Psoas muscle (tissue), 8 donors: ENCODE measurements around the gene CEP63. TPM values are rescaled to one million over a fixed set of nuclear protein-coding genes. Genes with fewer than 3 reads are reported as not detected.

Experiments used
- ATAC-seq, 4 donors: fragments of 200-7000 bp; cut with Tn5 transposase; one replicate each; pipeline ENCODE4 v1.9.1; 2020; ENCODE audit warnings: moderate library complexity in 3 of 4, mild to moderate bottlenecking in 2 of 4
- DNase-seq, 2 donors: peaks; one replicate each; pipeline ENCODE4 v3.0.0-alpha.2; 2020
- H3K27ac ChIP-seq: fragments of 200-600 bp; one replicate; pipeline ENCODE4 v1.8.0; 2022
- H3K27me3 ChIP-seq, 3 donors: fragments of 200-600 bp in 1 of 3; one replicate each; pipeline versions ENCODE4 v1.6.1 to v1.8.0; 2013 to 2022; ENCODE audit warnings: low read length in 2 of 3, mild to moderate bottlenecking in 2 of 3, moderate library complexity in 1 of 3; ENCODE audit not compliant: insufficient read depth in 3 of 3
- H3K36me3 ChIP-seq, 2 donors: fragments of 200-600 bp in 1 of 2; one replicate each; pipeline versions ENCODE4 v1.6.1 to v1.8.0; 2013 to 2022; ENCODE audit warnings: low read depth in 1 of 2, mild to moderate bottlenecking in 1 of 2, moderate library complexity in 1 of 2; ENCODE audit not compliant: insufficient read depth in 1 of 2
- H3K4me1 ChIP-seq: fragments of 200-600 bp; one replicate; pipeline ENCODE4 v1.8.0; 2022
- H3K4me3 ChIP-seq: fragments of 200-600 bp; one replicate; pipeline ENCODE4 v1.8.0; 2022; ENCODE audit warnings: mild to moderate bottlenecking
- H3K9me3 ChIP-seq: fragments of 200-600 bp; one replicate; pipeline ENCODE4 v1.8.0; 2022
- CTCF ChIP-seq: fragments of 200-600 bp; IDR thresholded peaks from one replicate; pipeline ENCODE4 v1.8.0; 2022; ENCODE audit warnings: antibody characterized with exemption
- WGBS, 3 donors: extraction: QIAGEN DNeasy Blood & Tissue Kit; methylation state at CpG; one replicate each; pipeline versions ENCODE4 v1.1.6 to v1.1.7; 2013; 5-methylcytosine and 5-hydroxymethylcytosine counted together
- intact Hi-C, 2 donors: fragments of 100-400 bp; cut with DNase I; formaldehyde crosslinking; loops; one replicate each; pipeline versions ENCODE4 v1.11.0 to v1.14.2; 2022
- polyA plus RNA-seq, 3 donors: library from polyadenylated mRNA; stranded (reverse); fragments of 200-250 nt; gene quantifications; one replicate each; pipeline ENCODE4 v1.2.3, GENCODE V29; 2013
- total RNA-seq, 4 donors: library from RNA; stranded (reverse); fragmentation: NEBNext Ultra II Directional in 2 of 4; extraction: Animal tissue kit (Norgen Biotek cat#: 25700) in 2 of 4; gene quantifications; one replicate each; pipeline versions ENCODE4 v1.2.1 to v1.2.4, GENCODE V29; 2021 to 2023
- donor health status: healthy with polysubstance abuse.
- donor health status: DM: no; HTN: no; CAD: no; lungs with moderate emphysema.
- donor health status: Bipolar disorder and iron deficiency.
- donor health status: healthy.
- donor health status: DM: yes; HTN: yes; CAD: no.
- donor health status: DM: no; HTN: no; CAD: no.
- donor health status: DM: no; HTN: no; CAD: no.
- donor health status: DM: yes; HTN: yes; CAD: no.

Gene CEP63
- total and polyA plus RNA-seq, 7 donors, result 26.5 to 51.3 (median 30.3) TPM

- ATAC-seq (no peak), DNase-seq (no peak)
- no peak overlapping the region for H3K4me3 ChIP-seq
- H3K4me1 ChIP-seq, result no peaks in the 10 kb centered on the region
- H3K27ac ChIP-seq, result no peak overlapping the region
- TF ChIP-seq CTCF, result no peak
- WGBS, 3 donors, result 97 to 99% (median 98%) methylated on average over 6 of the region's 6 CpGs
- no peaks in the 10 kb centered on the region for H3K36me3 ChIP-seq
- intact Hi-C loops, result no loop called here
- H3K27me3 ChIP-seq, result no peaks in the 10 kb centered on the region
- peaks cover 57% of the 10 kb centered on the region for H3K9me3 ChIP-seq
These were observed 36.7 kb downstream of the CEP63 start for GRCh38 chr3:134522541-134522940.

GRCh38 chr3:134525293-134525692 is 39.4 kb downstream of the CEP63 start:
- no peak for ATAC-seq
- no peaks in the 10 kb centered on the region for H3K27me3 ChIP-seq
- no peak for DNase-seq
- no peak for TF ChIP-seq CTCF
- H3K27ac ChIP-seq, result no peak overlapping the region
- intact Hi-C loops, result no loop called here
- no peak overlapping the region for H3K4me3 ChIP-seq
- H3K4me1 ChIP-seq, result no peaks in the 10 kb centered on the region
- H3K9me3 ChIP-seq, result peaks cover 47% of the 10 kb centered on the region
- H3K36me3 ChIP-seq, result no peaks in the 10 kb centered on the region

- DNase-seq (no peak), ATAC-seq (no peak)
- Histone ChIP-seq H3K4me1 (peaks cover 5% of the 10 kb centered on the region), H3K4me3 (no peak overlapping the region), H3K9me3 (peaks cover 45% of the 10 kb centered on the region), H3K36me3 (no peaks in the 10 kb centered on the region), H3K27ac (no peak overlapping the region), H3K27me3 (no peaks in the 10 kb centered on the region)
- no peak for TF ChIP-seq CTCF
- intact Hi-C loops, result no loop called here
- 90 to 100% (median 93%) methylated on average over 1 of the region's 1 CpG for WGBS, 3 donors
These were observed 40.5 kb downstream of the CEP63 start for GRCh38 chr3:134526319-134526718.

GRCh38 chr3:134527037-134527436 is 41.2 kb downstream of the CEP63 start:
- peaks cover 43% of the 10 kb centered on the region for H3K9me3 ChIP-seq
- no peaks in the 10 kb centered on the region for H3K27me3 ChIP-seq
- peaks cover 5% of the 10 kb centered on the region for H3K4me1 ChIP-seq
- TF ChIP-seq CTCF, result no peak
- H3K36me3 ChIP-seq, result no peaks in the 10 kb centered on the region
- 99 to 100% (median 100%) methylated on average over 4 of the region's 4 CpGs for WGBS, 3 donors
- no peak overlapping the region for H3K27ac ChIP-seq
- intact Hi-C loops, result no loop called here
- no peak for ATAC-seq
- H3K4me3 ChIP-seq, result no peak overlapping the region
- DNase-seq, result no peak

- H3K27me3 ChIP-seq, result no peaks in the 10 kb centered on the region
- H3K4me1 ChIP-seq, result peaks cover 5% of the 10 kb centered on the region
- WGBS, 3 donors, result 99% methylated on average over 7 of the region's 7 CpGs
- DNase-seq (no peak), ATAC-seq (no peak)
- H3K36me3 ChIP-seq, result no peaks in the 10 kb centered on the region
- intact Hi-C loops, result no loop called here
- H3K9me3 ChIP-seq, result peaks cover 37% of the 10 kb centered on the region
- no peak overlapping the region for H3K4me3 ChIP-seq
- H3K27ac ChIP-seq, result no peak overlapping the region
- TF ChIP-seq CTCF, result no peak
These were observed 41.8 kb downstream of the CEP63 start for GRCh38 chr3:134527538-134528186.
